SW 1271 (cell line): ENCODE data around the gene TPT1.

Source experiments
- DNase-seq, 2 experiments: peaks; one replicate each; lab custom pipeline; 2025; lab: John Stamatoyannopoulos, UW

TPT1 gene

DNA sequence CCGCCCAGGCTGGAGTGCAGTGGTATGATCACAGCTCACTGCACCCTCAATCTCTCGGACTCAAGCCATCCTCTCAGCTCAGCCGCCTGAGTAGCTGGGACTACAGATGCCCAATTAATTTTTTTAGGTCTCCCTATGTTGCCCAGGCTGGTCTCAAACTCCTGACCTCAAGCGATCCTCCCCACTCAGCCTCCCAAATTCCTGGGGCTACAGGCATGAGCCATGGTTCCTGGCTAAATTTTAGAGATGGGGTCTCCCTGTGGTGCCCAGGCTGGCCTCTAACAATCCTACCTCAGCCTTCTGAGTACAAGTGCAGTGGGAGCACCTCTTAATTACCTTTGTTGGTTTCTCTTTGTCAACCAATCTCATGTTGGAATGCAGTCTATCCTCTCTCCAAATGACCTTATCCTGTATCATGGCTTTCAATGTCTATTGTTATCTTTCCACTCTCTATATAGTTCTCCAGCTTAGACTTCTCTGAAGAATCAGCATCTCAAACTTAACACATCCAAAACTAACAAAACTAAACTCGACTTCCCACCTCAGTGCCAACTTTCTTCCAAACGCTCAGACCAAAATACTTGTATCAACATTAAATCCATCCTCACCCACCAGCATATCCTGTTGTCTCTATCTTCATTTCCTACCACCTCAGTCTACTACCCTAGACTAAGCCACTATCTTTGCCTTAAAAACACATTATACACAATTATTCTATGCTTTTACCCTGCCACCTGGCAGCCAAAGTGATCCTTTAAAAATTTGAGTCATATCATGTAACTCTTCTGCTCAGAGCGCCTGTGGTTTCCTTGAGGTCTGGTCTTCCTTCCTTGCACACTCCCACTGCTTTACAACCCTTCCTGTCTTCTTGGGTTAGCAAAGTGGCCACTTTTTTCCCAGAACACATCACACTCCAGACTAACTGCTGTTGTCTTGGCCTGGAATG lies 6.7 kb downstream of the TPT1 start:
- no peak for DNase-seq

GRCh38 chr13:45333251-45333976 lies 7.6 kb downstream of the TPT1 start:
- DNase-seq = no peak

- DNase-seq = no peak
These were observed 8.2 kb downstream of the TPT1 start for GRCh38 chr13:45332831-45333219.

DNA sequence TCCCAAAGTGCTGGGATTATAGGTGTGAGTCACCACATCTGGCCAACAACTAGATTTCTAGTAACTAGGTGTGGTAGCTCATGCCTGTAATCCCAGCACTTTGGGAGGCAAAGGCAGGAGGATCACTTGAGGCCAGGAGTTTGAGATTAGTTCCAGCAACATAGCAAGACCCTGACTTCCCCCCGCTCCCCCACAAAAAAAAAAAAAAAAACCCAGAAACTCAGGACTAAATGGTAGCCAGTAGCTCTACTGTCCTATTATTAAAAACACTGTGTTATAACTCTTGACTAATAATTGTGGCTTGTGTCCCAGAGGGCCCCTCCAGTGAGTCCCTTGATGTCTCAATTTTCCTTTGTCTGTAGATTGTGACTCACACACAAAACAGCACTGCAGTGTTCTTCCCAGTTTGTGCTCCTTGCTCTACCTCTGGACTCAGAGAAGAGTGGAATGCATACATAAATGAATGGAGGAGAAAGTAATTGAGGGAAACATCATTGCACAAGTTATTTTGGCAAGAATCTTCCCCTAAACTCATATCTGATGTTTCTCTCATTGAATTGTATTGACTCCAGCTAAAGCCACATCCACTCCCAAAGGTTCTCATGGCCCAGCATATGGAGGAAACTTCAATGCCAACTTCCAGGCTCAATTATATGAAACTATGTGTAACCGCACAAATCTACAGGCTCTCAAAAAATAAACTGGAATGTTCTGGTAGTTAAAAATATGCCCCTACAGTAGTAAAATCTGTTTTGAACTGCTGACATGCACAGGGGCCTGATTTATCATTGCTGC lies 8.8 kb downstream of the TPT1 start:
- DNase-seq = peak; percentile 37 to 62

- DNase-seq = no peak
These were observed 9.3 kb downstream of the TPT1 start for GRCh38 chr13:45331692-45332035.

DNA sequence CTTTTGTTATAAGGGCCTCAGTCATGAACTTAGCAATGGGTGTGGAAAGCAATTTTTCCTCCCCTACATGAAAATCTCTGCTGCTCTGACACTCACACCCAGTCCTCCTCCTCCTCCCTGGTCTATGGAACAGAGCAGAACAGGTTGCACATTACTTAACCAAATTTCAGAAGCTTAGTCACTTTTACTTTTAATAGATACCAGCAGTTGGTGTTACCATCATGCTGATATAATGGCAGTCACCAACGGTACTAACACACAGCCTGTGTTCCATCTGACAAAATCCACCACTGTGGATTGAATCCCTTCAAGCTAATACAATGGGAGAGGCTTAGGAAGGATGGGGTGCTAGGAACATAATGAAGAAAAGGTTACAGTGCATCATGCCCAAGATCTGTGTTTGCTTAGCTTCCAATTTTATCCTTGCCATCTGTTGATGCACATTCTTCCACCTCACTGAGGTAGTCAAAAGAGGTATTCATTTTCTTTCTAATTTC lies 9.8 kb downstream of the TPT1 start:
- no peak for DNase-seq

DNA sequence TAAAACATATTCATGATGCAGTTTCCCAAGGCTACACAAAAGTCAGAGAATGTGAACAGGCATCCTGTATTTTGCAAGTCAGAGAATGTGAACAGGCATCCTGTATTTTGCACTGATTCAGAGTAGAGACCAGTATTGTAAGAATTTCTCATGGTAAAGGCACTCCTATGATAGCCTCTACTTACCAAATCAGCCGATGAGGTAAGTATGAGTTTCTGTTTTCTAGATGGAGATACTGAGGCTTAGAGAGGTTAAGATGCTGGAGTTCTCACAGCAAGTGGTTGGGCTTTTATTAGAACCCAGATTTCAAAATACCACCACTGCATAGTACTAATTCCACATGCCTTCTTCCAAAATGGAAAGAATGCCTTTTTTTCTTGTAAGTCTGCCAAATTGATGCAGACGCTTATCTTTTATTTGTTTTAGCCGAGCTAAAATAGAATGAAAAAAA lies 12.3 kb downstream of the TPT1 start:
- DNase-seq = no peak

DNA sequence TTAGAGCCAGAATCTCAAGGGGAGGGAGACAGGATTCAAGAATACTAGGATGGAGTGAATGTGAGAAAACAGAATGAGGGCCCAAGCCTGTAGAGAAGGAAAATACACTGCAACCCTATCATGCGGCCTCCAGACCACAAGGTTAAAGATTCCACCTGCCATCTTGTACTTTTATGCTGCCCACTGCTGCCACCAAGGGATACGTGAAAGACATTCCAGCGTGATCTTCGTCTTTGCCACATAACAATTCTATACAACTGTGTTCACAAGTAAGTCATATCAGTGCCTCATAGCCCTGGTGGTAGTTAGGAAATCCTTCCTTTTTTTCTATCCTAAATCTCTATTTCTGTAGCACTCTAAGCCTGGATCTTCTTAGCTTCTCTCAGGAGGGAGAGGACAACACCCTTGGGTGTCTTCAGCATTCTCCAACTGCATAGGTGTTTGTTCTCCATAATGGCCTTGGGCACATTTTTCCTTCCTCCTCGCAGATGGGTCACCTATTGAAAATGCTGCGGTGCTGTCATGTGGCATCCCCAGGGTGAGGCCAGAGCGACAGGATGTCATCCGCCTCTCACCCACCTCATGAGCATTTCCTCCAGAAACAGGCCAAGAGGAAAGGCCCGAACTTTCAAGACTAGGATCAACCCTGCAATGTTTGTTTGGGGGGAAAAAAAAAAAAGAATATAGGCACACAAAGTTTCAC lies 13.6 kb downstream of the TPT1 start:
- no peak for DNase-seq

DNA sequence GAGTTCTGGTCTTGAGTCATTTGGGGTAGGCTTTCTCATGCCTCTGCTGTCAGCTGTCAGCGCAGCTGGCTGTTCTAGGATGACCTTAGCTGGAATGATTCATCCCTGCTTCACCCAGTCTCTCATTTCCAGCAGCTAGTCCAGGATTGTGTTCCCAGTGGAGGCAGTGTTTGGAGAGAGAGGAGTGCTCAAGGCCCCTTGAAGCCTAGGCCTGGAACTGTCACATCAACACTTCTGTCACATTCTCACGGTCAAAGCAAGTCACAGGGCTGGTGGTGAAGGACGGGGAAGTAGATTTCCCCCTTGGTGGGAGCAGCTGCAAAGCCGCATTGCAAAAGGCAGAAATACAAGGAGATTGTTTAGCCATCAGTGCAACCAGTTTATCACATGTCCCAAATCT lies 15.2 kb downstream of the TPT1 start:
- DNase-seq = peak; percentile 39 to 55

GRCh38 chr13:45320876-45321629 lies 19.9 kb downstream of the TPT1 start:
- no peak for DNase-seq

GRCh38 chr13:45316996-45317395 lies 24.0 kb downstream of the TPT1 start:
- no peak for DNase-seq

DNA sequence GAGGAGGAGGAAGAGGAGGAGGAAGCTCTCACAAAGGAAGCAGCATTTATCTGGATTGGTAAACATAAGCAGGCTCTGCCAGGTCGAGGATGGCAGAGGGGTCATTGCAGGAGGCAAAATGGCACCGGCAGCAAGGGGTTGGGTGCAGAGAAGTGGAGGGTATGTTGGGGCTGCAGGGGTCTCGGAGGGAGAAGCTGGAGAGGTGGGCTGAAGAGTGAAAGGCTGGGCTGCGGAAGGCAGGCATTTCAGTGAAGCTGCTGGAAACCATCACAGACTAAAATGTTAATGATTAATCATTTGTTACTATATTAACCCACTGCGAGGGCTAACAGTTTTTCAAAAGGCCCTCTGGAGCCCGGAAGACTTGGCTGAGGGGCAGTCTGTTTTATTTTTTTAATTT lies 24.6 kb downstream of the TPT1 start:
- no peak for DNase-seq

GRCh38 chr13:45315520-45316167 lies 25.3 kb downstream of the TPT1 start:
- DNase-seq = no peak

- no peak for DNase-seq
These were observed 26.2 kb downstream of the TPT1 start for GRCh38 chr13:45314822-45315221.

DNA sequence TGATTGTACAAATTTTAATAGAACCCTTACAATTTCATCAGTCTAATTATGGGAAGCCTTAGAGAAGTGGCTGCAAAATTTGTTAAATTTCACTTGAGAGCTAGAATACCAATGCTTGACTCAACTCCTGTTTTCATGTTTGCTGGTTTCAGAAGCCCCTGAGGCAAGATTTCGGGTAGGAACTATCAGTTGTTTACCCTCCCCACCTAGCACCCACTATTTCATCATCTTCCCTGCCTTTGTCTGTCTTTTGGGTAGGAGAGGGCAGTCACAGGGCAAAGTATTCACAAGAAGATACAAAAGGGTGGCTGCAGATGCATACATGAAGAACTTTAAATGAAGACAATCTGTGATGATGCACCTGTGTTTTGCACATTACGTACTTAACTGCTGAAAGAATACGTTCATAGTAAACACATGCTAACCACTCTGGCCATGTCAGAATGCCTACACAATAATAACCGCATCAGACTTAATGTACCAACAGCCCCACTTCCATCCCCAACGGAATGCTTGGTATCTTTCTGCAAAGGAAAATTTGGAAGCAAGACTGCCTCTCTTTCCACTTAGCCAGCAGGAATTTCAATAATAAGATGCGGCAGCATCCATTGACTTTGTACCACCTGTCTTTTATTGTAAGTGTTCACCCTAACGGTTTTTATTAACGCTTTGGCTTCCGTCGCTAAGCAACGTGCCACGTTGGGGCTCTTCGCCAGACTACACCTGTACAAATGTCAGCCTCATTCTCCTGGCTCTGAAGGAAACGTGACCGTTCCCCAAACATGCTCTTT lies 30.4 kb downstream of the TPT1 start:
- DNase-seq = no peak

DNA sequence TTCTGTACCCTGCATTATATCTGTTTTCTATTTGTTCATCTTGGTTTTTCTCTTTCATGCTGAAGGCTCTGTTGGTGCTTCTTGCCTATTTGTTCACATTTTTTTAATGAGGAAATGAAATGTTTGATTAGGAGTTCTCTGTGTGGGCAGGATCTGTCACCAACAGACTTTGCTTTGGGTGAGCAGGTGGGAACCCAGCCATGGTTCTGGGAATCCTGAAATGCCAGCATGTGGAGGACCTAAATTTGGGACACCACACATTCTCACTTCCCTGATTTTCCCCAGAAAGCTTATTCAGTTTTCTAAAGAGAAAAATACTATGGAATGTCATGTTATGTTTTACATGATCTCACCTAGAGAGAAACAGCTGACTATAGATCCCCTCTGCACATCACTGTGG lies 34.0 kb downstream of the TPT1 start:
- DNase-seq = no peak

GRCh38 chr13:45305079-45305478 lies 35.9 kb downstream of the TPT1 start:
- no peak for DNase-seq

GRCh38 chr13:45303866-45304265 lies 37.1 kb downstream of the TPT1 start:
- no peak for DNase-seq

DNA sequence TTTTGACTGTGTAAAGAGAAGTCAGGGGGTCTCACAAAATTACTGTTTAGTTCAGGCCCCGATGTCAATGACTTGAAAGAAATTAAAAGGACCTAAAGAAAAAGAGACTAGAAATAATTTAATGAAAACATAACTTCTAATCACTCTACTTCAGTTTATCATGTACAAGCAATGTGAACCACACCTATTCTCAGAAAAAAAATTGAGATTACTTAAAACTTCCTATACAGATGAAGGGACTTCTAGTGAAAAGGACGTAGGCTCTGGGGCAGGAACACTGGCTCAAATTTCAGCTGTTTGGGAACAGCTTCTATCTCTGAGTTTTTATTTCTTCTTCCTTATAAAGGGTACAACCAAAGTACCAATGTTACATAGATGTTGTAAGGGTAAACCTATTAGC lies 38.0 kb downstream of the TPT1 start:
- no peak for DNase-seq

DNA sequence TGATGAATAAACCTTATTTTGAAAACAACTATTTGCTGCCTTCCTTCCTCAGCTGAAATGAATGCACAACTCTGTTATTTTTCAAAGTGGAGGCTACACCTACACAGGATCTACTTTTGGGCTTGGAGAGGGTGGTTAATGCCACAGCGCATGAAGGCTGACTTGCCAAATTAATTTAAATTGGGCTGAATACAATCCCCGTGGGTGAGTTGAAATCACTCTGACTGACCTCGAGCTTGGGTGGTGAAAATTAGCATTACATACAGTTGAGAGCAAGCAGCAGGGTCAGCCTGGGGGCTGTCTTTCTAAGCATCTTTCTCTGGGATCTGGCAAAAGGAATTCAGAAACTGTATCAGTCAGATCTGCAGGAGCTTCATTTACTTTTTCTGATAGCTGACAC lies 38.5 kb downstream of the TPT1 start:
- no peak for DNase-seq
